Peyer's patch (tissue), 4 donors: ENCODE data around the gene RNF115. TPM values are rescaled to one million over a fixed set of nuclear protein-coding genes. Genes with fewer than 3 reads are reported as not detected.
"Not testable (repeated sequence)": the region's sequence is repeated elsewhere in the genome, so short reads cannot be mapped to it uniquely, and the experiment has no call there.

Experiments
- DNase-seq, 3 donors: peaks; one replicate each; pipeline ENCODE4 v3.0.0-alpha.2; 2017 to 2019
- H3K27ac ChIP-seq, 4 donors: fragments of 200-600 bp; sonication (generic); one replicate each; pipeline ENCODE4 v1.5.1; 2016 to 2019
- H3K27me3 ChIP-seq, 2 donors: fragments of 200-600 bp; sonication (generic); one replicate each; pipeline ENCODE4 v1.5.1; 2019
- H3K36me3 ChIP-seq, 3 donors: fragments of 200-600 bp; sonication (generic); one replicate each; pipeline ENCODE4 v1.5.1; 2016 to 2019
- H3K4me1 ChIP-seq, 4 donors: fragments of 200-600 bp; sonication (generic); one replicate each; pipeline ENCODE4 v1.5.1; 2016 to 2019
- H3K4me3 ChIP-seq, 4 donors: fragments of 200-600 bp; sonication (generic); 1 replicate in 3 of 4; 2 replicates in 1 of 4; pipeline ENCODE4 v1.5.1; 2016 to 2019; ENCODE audit warnings: mild to moderate bottlenecking in 1 of 4
- H3K9me3 ChIP-seq, 4 donors: fragments of 200-600 bp; sonication (generic); one replicate each; pipeline ENCODE4 v1.5.1; 2016 to 2019; ENCODE audit warnings: mild to moderate bottlenecking in 1 of 4
- CTCF ChIP-seq, 6 experiments: fragments of 450-650 bp in 4 of 6; fragments of 200-600 bp in 2 of 6; sonication (generic) in 1 of 6; IDR thresholded peaks; one replicate each; pipeline ENCODE4 v1.5.1; 2017 to 2019; ENCODE audit warnings: antibody characterized with exemption in 6 of 6, mild to moderate bottlenecking in 3 of 6, moderate library complexity in 1 of 6
- POLR2A ChIP-seq, 2 donors: fragments of 450-650 bp; IDR thresholded peaks; one replicate each; pipeline ENCODE4 v1.5.1; 2017; ENCODE audit warnings: antibody characterized with exemption in 2 of 2, mild to moderate bottlenecking in 2 of 2, moderate library complexity in 2 of 2
- total RNA-seq, 4 donors: library from RNA; depleted of rRNA; stranded (reverse); fragments of >200 nt; gene quantifications; one replicate each; pipeline ENCODE4 v1.1.0, GENCODE V29; 2016

Gene RNF115
- total RNA-seq, 4 donors from 2014 or later = 10.2 to 31.4 (median 15.0) TPM

GRCh38 chr1:145720556-145720877 is 103.4 kb downstream of the RNF115 start:
- no peak for DNase-seq
- Histone ChIP-seq H3K4me3 (peak overlapping the region in 3 of 4 donors; percentile 28 to 51 (median 41)), H3K27me3 (no peaks in the 10 kb centered on the region), H3K4me1 (peaks cover 3 to 27% (median 8%) of the 10 kb centered on the region in 4 donors), H3K27ac (peak overlapping the region; percentile 8 to 67 (median 32)), H3K36me3 (no peaks in the 10 kb centered on the region), H3K9me3 (no peaks in the 10 kb centered on the region)
- TF ChIP-seq POLR2A (IDR thresholded peaks at IDR 0.05) (no peak), CTCF (IDR thresholded peaks at IDR 0.05) (no peak)

GRCh38 chr1:145719230-145720079 is 104.4 kb downstream of the RNF115 start, which contains the start of gene CD160:
CD160 (plus strand) TSS chr1:145719499; CDS start chr1:145728328, 8,829 bp downstream.
- Histone ChIP-seq H3K4me1 (peaks cover 3 to 27% (median 8%) of the 10 kb centered on the region in 4 donors), H3K27ac (peak within 1 kb of the TSS in 3 of 4 donors; percentile 20 to 67 (median 43)), H3K4me3 (peak within 1 kb of the TSS in 2 of 4 donors; percentile 9 to 41), H3K36me3 (no peaks in the 10 kb centered on the region), H3K9me3 (no peaks in the 10 kb centered on the region), H3K27me3 (no peaks in the 10 kb centered on the region)
- no peak for DNase-seq
- TF ChIP-seq CTCF (IDR thresholded peaks at IDR 0.05) (no peak), POLR2A (IDR thresholded peaks at IDR 0.05) (no peak)

- not testable (repeated sequence) for DNase-seq
These were observed 105.4 kb downstream of the RNF115 start for GRCh38 chr1:145718465-145718864.

GRCh38 chr1:145717833-145718232 is 106.1 kb downstream of the RNF115 start:
- Histone ChIP-seq H3K36me3 (no peaks in the 10 kb centered on the region), H3K27me3 (no peaks in the 10 kb centered on the region), H3K4me1 (peaks cover 3 to 27% (median 8%) of the 10 kb centered on the region in 4 donors), H3K9me3 (no peaks in the 10 kb centered on the region), H3K4me3 (no peak overlapping the region), H3K27ac (peak overlapping the region in 1 of 4 donors; percentile 46)
- DNase-seq = no peak
- TF ChIP-seq POLR2A (IDR thresholded peaks at IDR 0.05) (no peak), CTCF (IDR thresholded peaks at IDR 0.05) (no peak)

More at GRCh38 chr1:145718465-145718864, 105.4 kb downstream of the RNF115 start:
- Histone ChIP-seq H3K4me1 (peaks cover 3 to 27% (median 8%) of the 10 kb centered on the region in 4 donors), H3K27ac (peak overlapping the region in 1 of 4 donors; percentile 46)
- not testable (repeated sequence) for H3K4me3 ChIP-seq, H3K36me3 ChIP-seq, H3K9me3 ChIP-seq, H3K27me3 ChIP-seq

- Histone ChIP-seq H3K9me3 (no peaks in the 10 kb centered on the region), H3K27ac (peak overlapping the region in 1 of 4 donors; percentile 64), H3K4me3 (no peak overlapping the region), H3K36me3 (no peaks in the 10 kb centered on the region), H3K4me1 (peaks cover 3 to 27% (median 8%) of the 10 kb centered on the region in 4 donors), H3K27me3 (no peaks in the 10 kb centered on the region)
- peak in 1 of 3 donors; percentile 53 for DNase-seq
- TF ChIP-seq CTCF (IDR thresholded peaks at IDR 0.05) (no peak), POLR2A (IDR thresholded peaks at IDR 0.05) (no peak)
These were observed 107.1 kb downstream of the RNF115 start for GRCh38 chr1:145716641-145717345.
